ENCODE results near the gene CTDSPL. TPM values are rescaled to one million over a fixed set of nuclear protein-coding genes. Genes with fewer than 3 reads are reported as not detected.

CTDSPL gene
- total RNA-seq, 1 experiment from 2014 or later: 16.6 TPM

GRCh38 chr3:38030126-38031021, 168.7 kb downstream of the CTDSPL start:
- Histone ChIP-seq H3K36me3 (ENCODE audit: control insufficient read depth, insufficient read depth, low read length) (no peaks in the 10 kb centered on the region), H3K27me3 (ENCODE audit: control insufficient read depth, insufficient read depth, low read length) (no peaks in the 10 kb centered on the region), H3K4me3 (ENCODE audit: low read depth in 2 of 2, low read length in 2 of 2) (peak overlapping the region; percentile 33 to 41; a peak in 3 of 4 replicates), H3K4me1 (ENCODE audit: control insufficient read depth, insufficient read depth, low read length) (peaks cover 5% of the 10 kb centered on the region), H3K27ac (ENCODE audit: low read length) (no peak overlapping the region), H3K9me3 (ENCODE audit: control insufficient read depth, insufficient read depth, low read depth, low read length) (no peaks in the 10 kb centered on the region)
- TF ChIP-seq TCF7L2 (IDR thresholded peaks at IDR 0.05; ENCODE audit: low read depth, low read length): no peak
- TF ChIP-seq REST (IDR thresholded peaks at IDR 0.05; ENCODE audit: insufficient read depth in 1 of 2, low read depth in 2 of 2, low read length in 1 of 2): no peak
- no peak for TF ChIP-seq POLR2AphosphoS5 (IDR thresholded peaks at IDR 0.05; ENCODE audit: low read depth, low read length)
- no peak for TF ChIP-seq SIN3A (IDR thresholded peaks at IDR 0.05; ENCODE audit: borderline replicate concordance, insufficient read depth, low read depth, low read length)
- POLR2A ChIA-PET: no interaction called here
- no peak for DNase-seq (ENCODE audit: low read depth, low spot score)
- in situ Hi-C loops (cut with HindIII; ENCODE audit: low pct_unique_long_range_greater_than_20kb, low sequenced_read_pairs) (no loop called here), intact Hi-C loops (cut with micrococcal nuclease; ENCODE audit: unreplicated experiment) (no loop called here)
- ATAC-seq: no peak
- CTCF ChIA-PET: no interaction called here
- BruUV-seq (replicated peaks): no TSS peak

GRCh38 chr3:38031022-38031994, 169.6 kb downstream of the CTDSPL start:
- Histone ChIP-seq H3K9me3 (ENCODE audit: control insufficient read depth, insufficient read depth, low read depth, low read length) (no peaks in the 10 kb centered on the region), H3K4me3 (ENCODE audit: low read depth in 2 of 2, low read length in 2 of 2) (no peak overlapping the region), H3K4me1 (ENCODE audit: control insufficient read depth, insufficient read depth, low read length) (no peaks in the 10 kb centered on the region; the same call in 1 of the 2 replicates), H3K27ac (ENCODE audit: low read length) (no peak overlapping the region), H3K36me3 (ENCODE audit: control insufficient read depth, insufficient read depth, low read length) (no peaks in the 10 kb centered on the region), H3K27me3 (ENCODE audit: control insufficient read depth, insufficient read depth, low read length) (no peaks in the 10 kb centered on the region)
- ATAC-seq (peak; percentile 62), DNase-seq (ENCODE audit: low read depth, low spot score) (no peak)
- POLR2A ChIA-PET: no interaction called here
- in situ Hi-C loops (cut with HindIII; ENCODE audit: low pct_unique_long_range_greater_than_20kb, low sequenced_read_pairs): no loop called here
- TF ChIP-seq POLR2AphosphoS5 (IDR thresholded peaks at IDR 0.05; ENCODE audit: low read depth, low read length): no peak
- TF ChIP-seq SIN3A (IDR thresholded peaks at IDR 0.05; ENCODE audit: borderline replicate concordance, insufficient read depth, low read depth, low read length): no peak
- TF ChIP-seq CTCF (IDR thresholded peaks at IDR 0.05): no peak
- no peak for TF ChIP-seq REST (IDR thresholded peaks at IDR 0.05; ENCODE audit: insufficient read depth in 1 of 2, low read depth in 2 of 2, low read length in 1 of 2)
- TF ChIP-seq TCF7L2 (IDR thresholded peaks at IDR 0.05; ENCODE audit: low read depth, low read length): no peak
- CTCF ChIA-PET: interaction anchor here (0.6 kb wide), 1 partner anchor 105 kb away, joined by 3 read pairs; the partner anchor contains the start of gene ACAA1
- intact Hi-C loops (cut with micrococcal nuclease; ENCODE audit: unreplicated experiment): no loop called here
- BruUV-seq (replicated peaks): no TSS peak
